Lower leg skin (tissue), 3 donors: ENCODE measurements around the gene CSMD2.

Experiments
- POLR2A ChIP-seq, 2 donors: fragments of 450-650 bp; IDR thresholded peaks; one replicate each; pipeline ENCODE4 v1.6.1; 2016 to 2017; ENCODE audit warnings: antibody characterized with exemption in 2 of 2, mild to moderate bottlenecking in 1 of 2, moderate library complexity in 1 of 2
- TF ChIP-seq, protein P1 (sequence below), 3 donors: fragments of 450-650 bp; IDR thresholded peaks; one replicate each; pipeline ENCODE4 v1.5.1; 2016; ENCODE audit warnings: antibody characterized with exemption in 3 of 3, mild to moderate bottlenecking in 3 of 3, moderate library complexity in 2 of 3

DNA sequence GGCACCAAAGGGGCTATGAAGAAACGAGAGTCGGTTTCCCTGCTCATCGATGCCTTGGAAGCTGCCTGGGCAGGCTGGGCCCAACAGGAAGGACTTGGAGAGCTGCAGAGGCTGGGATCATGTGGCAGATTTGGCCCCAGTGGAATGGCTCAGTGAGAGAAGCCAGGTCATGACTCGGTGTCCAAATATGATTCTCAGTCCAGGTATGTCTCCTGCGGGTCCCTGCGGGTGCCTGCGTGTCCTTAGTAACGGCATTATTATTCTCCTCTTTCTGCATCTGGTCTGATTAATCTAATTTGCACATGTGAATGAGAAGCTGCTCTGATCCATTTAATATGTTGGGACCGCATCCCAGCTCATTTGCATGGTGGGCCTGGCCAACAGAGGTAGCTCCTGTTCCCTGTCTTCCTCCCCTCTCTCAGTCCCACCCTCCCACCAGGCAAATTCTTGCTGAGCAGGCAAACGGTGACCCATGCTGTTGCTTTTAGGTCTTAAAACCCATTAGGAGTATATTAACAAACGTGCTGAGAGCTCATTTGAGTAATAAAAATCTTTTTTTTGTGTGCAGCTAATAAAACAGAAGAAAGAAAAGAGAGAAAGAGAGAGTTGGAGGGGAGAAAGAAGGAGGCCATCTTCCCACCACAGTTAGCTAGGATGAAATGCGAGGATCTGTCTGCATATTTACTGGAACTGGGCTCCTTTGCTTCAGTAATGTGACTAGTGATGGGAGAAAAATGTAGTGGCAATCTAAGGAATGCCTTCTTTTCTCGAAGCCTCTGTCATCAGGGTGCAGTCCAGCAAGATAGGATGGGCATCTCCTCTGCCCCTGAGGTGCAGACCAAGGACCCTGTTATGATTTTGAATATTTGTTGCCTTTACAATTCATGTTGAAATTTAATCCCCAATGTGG is 167.6 kb downstream of the CSMD2 start:
- TF ChIP-seq, protein P1, sequence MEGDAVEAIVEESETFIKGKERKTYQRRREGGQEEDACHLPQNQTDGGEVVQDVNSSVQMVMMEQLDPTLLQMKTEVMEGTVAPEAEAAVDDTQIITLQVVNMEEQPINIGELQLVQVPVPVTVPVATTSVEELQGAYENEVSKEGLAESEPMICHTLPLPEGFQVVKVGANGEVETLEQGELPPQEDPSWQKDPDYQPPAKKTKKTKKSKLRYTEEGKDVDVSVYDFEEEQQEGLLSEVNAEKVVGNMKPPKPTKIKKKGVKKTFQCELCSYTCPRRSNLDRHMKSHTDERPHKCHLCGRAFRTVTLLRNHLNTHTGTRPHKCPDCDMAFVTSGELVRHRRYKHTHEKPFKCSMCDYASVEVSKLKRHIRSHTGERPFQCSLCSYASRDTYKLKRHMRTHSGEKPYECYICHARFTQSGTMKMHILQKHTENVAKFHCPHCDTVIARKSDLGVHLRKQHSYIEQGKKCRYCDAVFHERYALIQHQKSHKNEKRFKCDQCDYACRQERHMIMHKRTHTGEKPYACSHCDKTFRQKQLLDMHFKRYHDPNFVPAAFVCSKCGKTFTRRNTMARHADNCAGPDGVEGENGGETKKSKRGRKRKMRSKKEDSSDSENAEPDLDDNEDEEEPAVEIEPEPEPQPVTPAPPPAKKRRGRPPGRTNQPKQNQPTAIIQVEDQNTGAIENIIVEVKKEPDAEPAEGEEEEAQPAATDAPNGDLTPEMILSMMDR (IDR thresholded peaks at IDR 0.05), result no peak
- TF ChIP-seq POLR2A (IDR thresholded peaks at IDR 0.05), result no peak
